ENCODE measurements around the gene KATNA1.
A peak's percentile ranks its signal among the peaks of the same experiment; 100 is the strongest.

The KATNA1 gene

DNA sequence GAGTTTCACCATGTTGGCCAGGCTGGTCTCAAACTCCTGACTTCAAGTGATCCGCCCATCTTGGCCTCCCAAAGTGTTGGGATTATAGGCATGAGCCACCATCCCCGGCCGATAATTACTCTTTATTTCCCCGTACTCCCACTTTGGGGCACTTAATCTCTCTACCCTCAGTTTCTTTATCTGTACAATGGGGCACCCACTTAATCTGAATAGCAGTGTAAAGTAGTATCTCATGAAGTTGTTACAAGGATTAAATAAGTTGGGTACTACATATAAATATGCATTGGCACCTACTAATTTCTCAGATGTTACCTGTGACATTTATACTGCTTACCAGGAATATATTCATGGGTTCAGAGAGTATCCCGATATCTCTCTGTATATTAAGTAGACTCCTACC lies 67.2 kb downstream of the KATNA1 start:
- no peak for DNase-seq (ENCODE audit: extremely low read depth, low read depth)
- no peak overlapping the region for H3K4me3 ChIP-seq (replicated peaks; ENCODE audit: low read depth, low read length)
- TF ChIP-seq, protein P1, sequence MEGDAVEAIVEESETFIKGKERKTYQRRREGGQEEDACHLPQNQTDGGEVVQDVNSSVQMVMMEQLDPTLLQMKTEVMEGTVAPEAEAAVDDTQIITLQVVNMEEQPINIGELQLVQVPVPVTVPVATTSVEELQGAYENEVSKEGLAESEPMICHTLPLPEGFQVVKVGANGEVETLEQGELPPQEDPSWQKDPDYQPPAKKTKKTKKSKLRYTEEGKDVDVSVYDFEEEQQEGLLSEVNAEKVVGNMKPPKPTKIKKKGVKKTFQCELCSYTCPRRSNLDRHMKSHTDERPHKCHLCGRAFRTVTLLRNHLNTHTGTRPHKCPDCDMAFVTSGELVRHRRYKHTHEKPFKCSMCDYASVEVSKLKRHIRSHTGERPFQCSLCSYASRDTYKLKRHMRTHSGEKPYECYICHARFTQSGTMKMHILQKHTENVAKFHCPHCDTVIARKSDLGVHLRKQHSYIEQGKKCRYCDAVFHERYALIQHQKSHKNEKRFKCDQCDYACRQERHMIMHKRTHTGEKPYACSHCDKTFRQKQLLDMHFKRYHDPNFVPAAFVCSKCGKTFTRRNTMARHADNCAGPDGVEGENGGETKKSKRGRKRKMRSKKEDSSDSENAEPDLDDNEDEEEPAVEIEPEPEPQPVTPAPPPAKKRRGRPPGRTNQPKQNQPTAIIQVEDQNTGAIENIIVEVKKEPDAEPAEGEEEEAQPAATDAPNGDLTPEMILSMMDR (IDR thresholded peaks at IDR 0.05; ENCODE audit: low read depth, low read length, missing control alignments): no peak

DNA sequence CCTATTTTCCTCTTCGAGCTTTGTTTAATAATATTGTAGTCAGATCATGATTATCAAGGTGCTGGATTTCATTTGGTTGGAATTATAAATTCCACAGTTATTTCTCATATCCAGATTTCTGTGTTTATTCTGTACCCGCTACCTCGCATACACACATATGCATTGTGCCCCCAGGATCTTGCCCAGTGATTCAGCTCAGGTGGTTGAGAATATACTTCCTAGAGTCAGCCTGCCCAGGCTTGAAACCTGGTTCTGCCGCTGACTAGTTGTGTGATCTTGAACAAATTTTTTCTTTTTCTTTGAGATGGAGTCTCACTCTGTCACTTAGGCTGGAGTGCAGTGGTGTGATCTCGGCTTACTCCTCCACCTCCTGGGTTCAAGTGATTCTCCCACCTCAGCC lies 67.6 kb downstream of the KATNA1 start:
- no peak overlapping the region for H3K4me3 ChIP-seq (replicated peaks; ENCODE audit: low read depth, low read length)
- DNase-seq (ENCODE audit: extremely low read depth, low read depth): no peak
- TF ChIP-seq, protein P1 (IDR thresholded peaks at IDR 0.05; ENCODE audit: low read depth, low read length, missing control alignments): no peak

DNA sequence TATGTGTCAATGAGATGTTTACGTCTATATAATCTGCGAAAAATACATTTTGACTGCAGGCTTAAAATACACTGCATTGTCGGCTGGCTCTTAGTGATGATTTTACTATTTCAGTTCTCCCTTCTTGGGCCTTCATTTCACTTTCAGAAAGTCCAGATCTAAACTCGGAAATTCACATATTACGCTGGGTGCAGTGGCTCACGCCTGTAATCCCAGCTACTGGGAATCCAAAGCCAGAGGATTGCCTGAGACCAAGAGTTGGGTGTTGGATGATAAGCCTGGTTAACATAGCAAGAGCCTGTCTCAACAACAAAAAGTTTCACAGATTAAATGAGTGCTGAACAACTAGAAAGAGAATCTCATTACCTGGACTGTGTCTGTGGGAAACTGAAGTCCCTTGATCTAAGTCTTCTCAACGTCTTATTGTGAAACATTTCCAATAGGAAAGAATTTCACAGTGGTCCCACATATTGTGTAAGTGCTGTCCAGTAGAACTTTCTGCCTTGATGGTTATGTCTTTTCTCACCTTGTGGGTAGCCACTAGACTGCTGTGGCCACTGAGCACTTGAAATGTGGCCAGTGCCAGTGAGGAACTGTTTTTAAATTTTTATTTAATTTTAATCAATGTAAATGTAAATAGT lies 80.4 kb downstream of the KATNA1 start:
- TF ChIP-seq, protein P1 (IDR thresholded peaks at IDR 0.05; ENCODE audit: low read depth, low read length, missing control alignments): no peak
- no peak overlapping the region for H3K4me3 ChIP-seq (replicated peaks; ENCODE audit: low read depth, low read length)
- no peak for DNase-seq (ENCODE audit: extremely low read depth, low read depth)

DNA sequence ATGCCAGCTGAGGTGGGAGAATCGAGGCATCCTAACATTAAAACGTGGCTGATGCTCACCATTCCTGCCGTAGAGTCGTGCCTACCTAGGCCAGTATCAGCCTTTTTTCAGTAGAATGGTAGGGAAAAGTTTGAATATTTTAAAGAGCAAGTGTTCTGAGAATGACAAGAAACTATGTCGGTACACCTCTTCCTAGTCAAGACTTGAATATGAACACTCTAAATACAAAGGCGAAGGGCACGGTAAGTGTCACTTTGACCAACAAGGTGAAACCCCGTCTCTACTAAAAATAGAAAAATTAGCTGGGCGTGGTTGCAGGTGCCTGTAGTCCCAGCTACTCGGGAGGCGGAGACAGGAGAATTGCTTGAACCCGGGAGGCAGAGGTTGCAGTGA lies 81.3 kb downstream of the KATNA1 start:
- DNase-seq (ENCODE audit: extremely low read depth, low read depth): no peak
- TF ChIP-seq, protein P1 (IDR thresholded peaks at IDR 0.05; ENCODE audit: low read depth, low read length, missing control alignments): no peak
- H3K4me3 ChIP-seq (replicated peaks; ENCODE audit: low read depth, low read length): peak overlapping the region; percentile 83

DNA sequence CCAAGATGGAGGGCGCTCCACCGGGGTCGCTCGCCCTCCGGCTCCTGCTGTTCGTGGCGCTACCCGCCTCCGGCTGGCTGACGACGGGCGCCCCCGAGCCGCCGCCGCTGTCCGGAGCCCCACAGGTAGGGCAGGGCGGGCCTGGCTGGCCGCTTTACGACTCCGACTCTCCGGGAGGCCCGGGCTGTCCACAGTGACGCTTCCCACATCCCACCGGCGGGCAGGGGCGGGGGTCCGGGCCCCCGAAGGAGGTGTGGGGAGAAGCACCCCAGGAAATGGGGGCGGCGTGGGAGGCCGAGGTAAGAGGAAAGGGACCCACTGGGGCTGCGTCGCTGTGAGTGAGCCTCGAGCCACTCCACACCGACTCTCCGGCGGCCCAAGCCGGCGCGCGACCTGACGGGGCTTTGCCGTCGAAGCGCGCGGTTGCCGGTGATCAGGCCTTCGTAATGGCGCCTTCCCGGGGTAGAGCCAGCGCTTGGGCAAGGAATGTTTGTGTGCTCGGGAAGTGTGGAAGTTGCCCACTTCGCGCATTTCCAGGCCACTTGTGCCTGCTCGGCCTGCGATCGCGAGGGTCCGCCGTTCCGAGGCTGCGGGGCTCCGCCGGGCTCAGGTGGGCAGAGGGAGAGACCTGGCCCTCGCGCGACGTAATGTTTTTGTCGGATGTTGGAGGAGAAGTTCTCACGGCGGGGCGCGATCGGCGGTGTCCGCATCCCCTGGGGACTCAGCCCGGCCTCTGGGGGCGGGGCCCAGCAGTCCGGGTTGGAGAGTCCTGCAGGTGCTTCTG lies 81.9 kb downstream of the KATNA1 start:
- peak overlapping the region; percentile 83 for H3K4me3 ChIP-seq (replicated peaks; ENCODE audit: low read depth, low read length)
- no peak for DNase-seq (ENCODE audit: extremely low read depth, low read depth)
- TF ChIP-seq, protein P1 (IDR thresholded peaks at IDR 0.05; ENCODE audit: low read depth, low read length, missing control alignments): no peak

DNA sequence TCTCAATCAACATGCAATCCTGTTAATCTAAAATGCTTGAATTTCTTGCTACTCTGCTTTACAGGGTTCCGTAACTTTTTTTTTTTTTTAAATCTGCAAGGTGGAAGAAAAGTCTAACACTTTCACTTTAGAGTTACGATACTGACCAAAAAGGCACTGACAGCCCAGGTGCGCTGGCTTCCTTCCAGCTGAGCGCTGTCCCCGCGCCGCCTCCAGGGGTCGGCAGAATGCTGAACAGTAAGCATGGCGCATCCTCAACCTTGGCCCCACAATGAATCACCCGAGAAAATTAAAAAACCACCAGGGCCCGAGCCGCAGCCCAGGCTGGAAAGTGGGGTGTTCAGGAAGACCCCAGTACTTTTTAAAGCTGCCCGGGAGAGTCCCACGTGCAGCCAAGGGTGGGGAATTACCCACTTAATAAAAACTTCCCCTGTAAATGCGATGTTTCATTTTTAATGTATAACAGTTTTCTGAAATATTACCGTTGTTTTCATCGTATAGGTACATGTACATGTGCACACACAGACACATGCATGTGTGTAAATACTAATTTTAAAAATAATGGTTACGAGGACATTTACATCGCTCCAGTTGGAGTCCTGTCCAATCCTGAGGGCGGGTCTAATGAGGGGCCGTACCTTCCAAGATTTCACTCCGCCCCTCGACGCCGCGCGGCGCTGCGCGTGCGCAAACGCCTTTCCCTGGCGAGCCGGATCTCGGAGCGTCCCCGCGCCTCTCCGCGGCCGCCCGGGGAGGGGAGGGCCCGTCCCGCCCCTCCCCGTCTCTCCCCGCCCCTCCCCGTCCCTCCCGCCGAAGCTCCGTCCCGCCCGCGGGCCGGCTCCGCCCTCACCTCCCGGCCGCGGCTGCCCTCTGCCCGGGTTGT lies 82.7 kb downstream of the KATNA1 start, which contains the start of gene GINM1:
Gene GINM1, plus strand, starts transcription at position 849 of the 883 bp plus-strand sequence. CDS start 40 bp downstream, outside the sequence.
- H3K4me3 ChIP-seq (replicated peaks; ENCODE audit: low read depth, low read length): peak within 1 kb of the TSS; percentile 83
- DNase-seq (ENCODE audit: extremely low read depth, low read depth): peak; percentile 78

More for the DNA sequence above, 82.7 kb downstream of the KATNA1 start, which contains the start of gene GINM1:
- TF ChIP-seq, protein P1 (IDR thresholded peaks at IDR 0.05; ENCODE audit: low read depth, low read length, missing control alignments): peak; percentile 77

Measured in HFF-Myc (cell line).